ENCODE data around the gene EYS.

The EYS gene

GRCh38 chr6:65299236-65299635, 407.8 kb downstream of the EYS start:
- Histone ChIP-seq H3K9me3 (ENCODE audit: insufficient read depth, low read depth, low read length) (no peaks in the 10 kb centered on the region), H3K36me3 (ENCODE audit: insufficient read depth, low read length) (no peaks in the 10 kb centered on the region), H2AFZ (ENCODE audit: low read length) (no peak overlapping the region), H3K4me2 (ENCODE audit: low read depth, low read length, poor library complexity, severe bottlenecking) (no peak overlapping the region), H3K4me1 (ENCODE audit: insufficient read depth, low read length, poor library complexity, severe bottlenecking) (no peaks in the 10 kb centered on the region), H3K9me2 (replicated peaks; ENCODE audit: low read depth, low read length) (no peaks in the 10 kb centered on the region), H3K4me3 (ENCODE audit: low read length, poor library complexity, severe bottlenecking) (no peak overlapping the region), H3K27me3 (ENCODE audit: insufficient read depth, low read length, poor library complexity, severe bottlenecking) (no peaks in the 10 kb centered on the region), H3K9ac (ENCODE audit: low read depth, low read length, poor library complexity, severe bottlenecking) (no peak overlapping the region), H3K79me2 (ENCODE audit: insufficient read depth, low read length) (no peaks in the 10 kb centered on the region), H3F3A (ENCODE audit: low read depth) (no peaks in the 10 kb centered on the region), H4K20me1 (ENCODE audit: insufficient read depth, low read length, poor library complexity, severe bottlenecking) (no peaks in the 10 kb centered on the region)
- TF ChIP-seq EZH2phosphoT487 (IDR thresholded peaks at IDR 0.05; ENCODE audit: borderline replicate concordance): no peak
- TF ChIP-seq, protein P1, sequence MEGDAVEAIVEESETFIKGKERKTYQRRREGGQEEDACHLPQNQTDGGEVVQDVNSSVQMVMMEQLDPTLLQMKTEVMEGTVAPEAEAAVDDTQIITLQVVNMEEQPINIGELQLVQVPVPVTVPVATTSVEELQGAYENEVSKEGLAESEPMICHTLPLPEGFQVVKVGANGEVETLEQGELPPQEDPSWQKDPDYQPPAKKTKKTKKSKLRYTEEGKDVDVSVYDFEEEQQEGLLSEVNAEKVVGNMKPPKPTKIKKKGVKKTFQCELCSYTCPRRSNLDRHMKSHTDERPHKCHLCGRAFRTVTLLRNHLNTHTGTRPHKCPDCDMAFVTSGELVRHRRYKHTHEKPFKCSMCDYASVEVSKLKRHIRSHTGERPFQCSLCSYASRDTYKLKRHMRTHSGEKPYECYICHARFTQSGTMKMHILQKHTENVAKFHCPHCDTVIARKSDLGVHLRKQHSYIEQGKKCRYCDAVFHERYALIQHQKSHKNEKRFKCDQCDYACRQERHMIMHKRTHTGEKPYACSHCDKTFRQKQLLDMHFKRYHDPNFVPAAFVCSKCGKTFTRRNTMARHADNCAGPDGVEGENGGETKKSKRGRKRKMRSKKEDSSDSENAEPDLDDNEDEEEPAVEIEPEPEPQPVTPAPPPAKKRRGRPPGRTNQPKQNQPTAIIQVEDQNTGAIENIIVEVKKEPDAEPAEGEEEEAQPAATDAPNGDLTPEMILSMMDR (conservative IDR thresholded peaks at IDR 0.05; ENCODE audit: low read length): no peak

- Histone ChIP-seq H3K27me3 (ENCODE audit: insufficient read depth, low read length, poor library complexity, severe bottlenecking) (no peaks in the 10 kb centered on the region), H3K9me2 (replicated peaks; ENCODE audit: low read depth, low read length) (no peaks in the 10 kb centered on the region), H3K4me2 (ENCODE audit: low read depth, low read length, poor library complexity, severe bottlenecking) (no peak overlapping the region), H3K36me3 (ENCODE audit: insufficient read depth, low read length) (no peaks in the 10 kb centered on the region), H3F3A (ENCODE audit: low read depth) (no peaks in the 10 kb centered on the region), H3K9ac (ENCODE audit: low read depth, low read length, poor library complexity, severe bottlenecking) (no peak overlapping the region), H3K4me3 (ENCODE audit: low read length, poor library complexity, severe bottlenecking) (no peak overlapping the region), H2AFZ (ENCODE audit: low read length) (no peak overlapping the region), H4K20me1 (ENCODE audit: insufficient read depth, low read length, poor library complexity, severe bottlenecking) (no peaks in the 10 kb centered on the region), H3K79me2 (ENCODE audit: insufficient read depth, low read length) (no peaks in the 10 kb centered on the region), H3K9me3 (ENCODE audit: insufficient read depth, low read depth, low read length) (no peaks in the 10 kb centered on the region), H3K4me1 (ENCODE audit: insufficient read depth, low read length, poor library complexity, severe bottlenecking) (no peaks in the 10 kb centered on the region)
- TF ChIP-seq EZH2phosphoT487 (IDR thresholded peaks at IDR 0.05; ENCODE audit: borderline replicate concordance): no peak
- TF ChIP-seq, protein P1 (conservative IDR thresholded peaks at IDR 0.05; ENCODE audit: low read length): no peak
Observed at GRCh38 chr6:65295812-65296211, 411.2 kb downstream of the EYS start.

DNA sequence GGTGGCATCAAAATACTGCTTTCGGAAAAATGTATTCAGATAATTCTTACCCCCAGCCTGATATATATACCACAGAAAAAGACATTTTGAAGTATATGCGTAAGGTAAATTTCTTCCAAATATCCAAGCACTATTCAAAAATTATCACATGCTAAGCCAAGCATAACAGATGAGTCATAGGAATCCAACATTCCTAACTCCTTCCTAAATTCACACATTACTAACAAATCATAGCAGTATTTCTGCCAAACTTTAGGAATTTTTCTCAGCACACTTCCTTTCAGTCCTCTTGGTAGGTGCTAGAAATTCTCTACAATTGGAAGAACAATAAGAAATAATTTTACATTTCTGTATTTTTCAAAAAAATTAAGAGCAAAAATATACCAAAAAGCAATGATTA, 417.5 kb downstream of the EYS start:
- Histone ChIP-seq H3K4me2 (ENCODE audit: low read depth, low read length, poor library complexity, severe bottlenecking) (no peak overlapping the region), H3K9ac (ENCODE audit: low read depth, low read length, poor library complexity, severe bottlenecking) (no peak overlapping the region), H3K9me2 (replicated peaks; ENCODE audit: low read depth, low read length) (no peaks in the 10 kb centered on the region), H3K36me3 (ENCODE audit: insufficient read depth, low read length) (no peaks in the 10 kb centered on the region), H3K9me3 (ENCODE audit: insufficient read depth, low read depth, low read length) (no peaks in the 10 kb centered on the region), H3F3A (ENCODE audit: low read depth) (no peaks in the 10 kb centered on the region), H3K79me2 (ENCODE audit: insufficient read depth, low read length) (no peaks in the 10 kb centered on the region), H3K4me3 (ENCODE audit: low read length, poor library complexity, severe bottlenecking) (no peak overlapping the region), H3K27me3 (ENCODE audit: insufficient read depth, low read length, poor library complexity, severe bottlenecking) (no peaks in the 10 kb centered on the region), H2AFZ (ENCODE audit: low read length) (no peak overlapping the region), H4K20me1 (ENCODE audit: insufficient read depth, low read length, poor library complexity, severe bottlenecking) (no peaks in the 10 kb centered on the region), H3K4me1 (ENCODE audit: insufficient read depth, low read length, poor library complexity, severe bottlenecking) (no peaks in the 10 kb centered on the region)
- TF ChIP-seq, protein P1 (conservative IDR thresholded peaks at IDR 0.05; ENCODE audit: low read length): no peak
- no peak for TF ChIP-seq EZH2phosphoT487 (IDR thresholded peaks at IDR 0.05; ENCODE audit: borderline replicate concordance)

Data from Loucy (cell line).